ENCODE results near the gene ZNF276.

ZNF276 gene

GRCh38 chr16:89711601-89712273, 9.6 kb upstream of the ZNF276 start:
- DNase-seq (ENCODE audit: low read depth in 2 of 2): peak in 1 of 2 experiments; percentile 67

- no peak for DNase-seq (ENCODE audit: low read depth in 2 of 2)
Measured at GRCh38 chr16:89712274-89712781, 9.0 kb upstream of the ZNF276 start.

- DNase-seq (ENCODE audit: low read depth in 2 of 2): no peak
Measured at GRCh38 chr16:89716493-89716892, 4.8 kb upstream of the ZNF276 start.

GRCh38 chr16:89716916-89717687, 4.2 kb upstream of the ZNF276 start:
- no peak for DNase-seq (ENCODE audit: low read depth in 2 of 2)

- DNase-seq (ENCODE audit: low read depth in 2 of 2): no peak
Measured at GRCh38 chr16:89717688-89718505, 3.4 kb upstream of the ZNF276 start.

- no peak for DNase-seq (ENCODE audit: low read depth in 2 of 2)
Measured at GRCh38 chr16:89720551-89720812, 855 bp upstream of the ZNF276 start.

GRCh38 chr16:89721546-89722391, 432 bp downstream of the ZNF276 start:
- peak; percentile 68 to 72 for DNase-seq (ENCODE audit: low read depth in 2 of 2)

- peak in 1 of 2 experiments; percentile 55 for DNase-seq (ENCODE audit: low read depth in 2 of 2)
Measured at GRCh38 chr16:89722392-89723278, 1.3 kb downstream of the ZNF276 start.

- peak in 1 of 2 experiments; percentile 58 for DNase-seq (ENCODE audit: low read depth in 2 of 2)
Measured at GRCh38 chr16:89723279-89724250, 2.2 kb downstream of the ZNF276 start.

- no peak for DNase-seq (ENCODE audit: low read depth in 2 of 2)
Measured at GRCh38 chr16:89727406-89728120, 6.2 kb downstream of the ZNF276 start.

- no peak for DNase-seq (ENCODE audit: low read depth in 2 of 2)
Measured at GRCh38 chr16:89729293-89729692, 8.0 kb downstream of the ZNF276 start.

GRCh38 chr16:89729863-89730593, 8.7 kb downstream of the ZNF276 start:
- DNase-seq (ENCODE audit: low read depth in 2 of 2): no peak

- no peak for DNase-seq (ENCODE audit: low read depth in 2 of 2)
Measured at GRCh38 chr16:89730610-89731234, 9.4 kb downstream of the ZNF276 start.

- no peak for DNase-seq (ENCODE audit: low read depth in 2 of 2)
Measured at GRCh38 chr16:89732142-89732917, 11.0 kb downstream of the ZNF276 start.

- no peak for DNase-seq (ENCODE audit: low read depth in 2 of 2)
Measured at GRCh38 chr16:89732918-89733242, 11.5 kb downstream of the ZNF276 start.

GRCh38 chr16:89733322-89733721, 12.0 kb downstream of the ZNF276 start:
- DNase-seq (ENCODE audit: low read depth in 2 of 2): no peak

- no peak for DNase-seq (ENCODE audit: low read depth in 2 of 2)
Measured at GRCh38 chr16:89733792-89734191, 12.5 kb downstream of the ZNF276 start.
